K562 (cell line): ENCODE results near the gene PREX1. TPM values are rescaled to one million over a fixed set of nuclear protein-coding genes. Genes with fewer than 3 reads are reported as not detected.

Experiments
- ATAC-seq: fragments of 200-7000 bp; cut with Tn5 transposase; 3 replicates; pipeline ENCODE4 v1.9.1; 2020; ENCODE audit warnings: moderate library complexity
- BruUV-seq: library from RNA; stranded (reverse); fragments of 400-500 nt; replicated peaks from 2 replicates; lab custom pipeline; 2021; lab: Mats Ljungman, UMichigan
- CTCF ChIA-PET: fragments of 300-600 bp; formaldehyde crosslinking; extraction: SDS; loops from one replicate; lab custom pipeline; 2021; ENCODE audit warnings: low intra/inter-chr PET ratio; lab: Yijun Ruan, JAX
- POLR2A ChIA-PET: fragments of 300-600, 350-650 bp; sonication (Branson Sonifier 250); formaldehyde crosslinking; extraction: SDS; loops from one replicate; lab custom pipeline; 2021; ENCODE audit warnings: antibody characterized with exemption, inconsistent platforms; lab: Yijun Ruan, JAX
- DNase-seq, 4 experiments: peaks; one replicate each; pipeline versions ENCODE4 v3.0.0 to v3.0.0-alpha.2; 2011 to 2018; ENCODE audit warnings: low spot score in 3 of 4, mixed read lengths in 3 of 4; ENCODE audit errors: extremely low read depth in 1 of 4
- FAIRE-seq: peaks from 2 replicates; lab custom pipeline; 2011; peaks lifted over from hg19 to GRCh38; lab: Jason Lieb, UNC
- H2AFZ ChIP-seq: 2 replicates; pipeline ENCODE4 v1.6.0; 2011; ENCODE audit warnings: low read depth, low read length, control low read depth, inconsistent platforms
- H3K27ac ChIP-seq: fragments of 200-600 bp; 3 replicates; pipeline ENCODE4 v1.8.0; 2011; ENCODE audit warnings: low read depth, mild to moderate bottlenecking, control low read depth, inconsistent platforms, low read length, moderate library complexity, mixed read lengths; ENCODE audit errors: extremely low read depth
- H3K27me3 ChIP-seq, 2 experiments: fragments of 300-600 bp in 1 of 2; 2 replicates in 1 of 2; 3 replicates in 1 of 2; pipeline versions ENCODE4 v1.6.0 to v1.8.0; 2011; ENCODE audit warnings: inconsistent platforms in 2 of 2, low read length in 2 of 2, mild to moderate bottlenecking in 1 of 2, mixed read lengths in 1 of 2, moderate library complexity in 1 of 2; ENCODE audit not compliant: control insufficient read depth in 2 of 2, insufficient read depth in 2 of 2
- H3K36me3 ChIP-seq: fragments of 300-600 bp; 3 replicates; pipeline ENCODE4 v1.8.0; 2011; ENCODE audit warnings: mild to moderate bottlenecking, low read length, inconsistent platforms; ENCODE audit not compliant: control insufficient read depth, insufficient read depth
- H3K4me1 ChIP-seq, 2 experiments: fragments of 200-600 bp in 1 of 2; replicated peaks in 1 of 2; 2 replicates in 1 of 2; 3 replicates in 1 of 2; pipeline versions ENCODE4 v1.5.1 to v1.8.0; 2011; ENCODE audit warnings: inconsistent platforms in 2 of 2, low read length in 2 of 2, mild to moderate bottlenecking in 1 of 2, mixed read lengths in 1 of 2, moderate library complexity in 1 of 2; ENCODE audit not compliant: control insufficient read depth in 2 of 2, insufficient read depth in 2 of 2
- H3K4me2 ChIP-seq: 2 replicates; pipeline ENCODE4 v1.6.1; 2011; ENCODE audit warnings: low read length, control low read depth, inconsistent platforms, mixed read lengths; ENCODE audit not compliant: insufficient read depth
- H3K4me3 ChIP-seq: fragments of 200-600 bp; sonication (generic), shearing (Covaris generic); 2 replicates; pipeline ENCODE4 v1.5.1; 2016; ENCODE audit warnings: control low read depth, inconsistent platforms
- H3K79me2 ChIP-seq: fragments of 200-600 bp; 3 replicates; pipeline ENCODE4 v1.8.0; 2011; ENCODE audit warnings: low read length, inconsistent platforms; ENCODE audit not compliant: control insufficient read depth, insufficient read depth
- H3K9ac ChIP-seq, 2 experiments: 2 replicates each; pipeline versions ENCODE4 v1.6.0 to v1.6.1; 2011; ENCODE audit warnings: low read depth in 2 of 2, low read length in 2 of 2, control low read depth in 1 of 2, inconsistent platforms in 1 of 2, mild to moderate bottlenecking in 1 of 2, mixed read lengths in 1 of 2; ENCODE audit not compliant: insufficient read depth in 1 of 2
- H3K9me1 ChIP-seq: one replicate; pipeline ENCODE4 v1.6.0; 2011; ENCODE audit warnings: inconsistent platforms, mild to moderate bottlenecking, low read length, moderate library complexity; ENCODE audit not compliant: control insufficient read depth, insufficient read depth
- H3K9me3 ChIP-seq: replicated peaks from 2 replicates; pipeline ENCODE4 v1.5.1; 2011; ENCODE audit warnings: low read depth, low read length, inconsistent platforms; ENCODE audit not compliant: control insufficient read depth, insufficient read depth
- H4K20me1 ChIP-seq: replicated peaks from 2 replicates; pipeline ENCODE4 v1.6.1; 2011; ENCODE audit warnings: low read length, inconsistent platforms, mixed read lengths; ENCODE audit not compliant: control insufficient read depth, insufficient read depth
- KDM1A ChIP-seq, 2 experiments: fragments of 450-650 bp; IDR thresholded peaks; 2 replicates each; pipeline ENCODE4 v1.6.1; 2016; ENCODE audit warnings: mild to moderate bottlenecking in 2 of 2
- MED1 ChIP-seq: sonication (generic); formaldehyde crosslinking; IDR thresholded peaks from 2 replicates; pipeline ENCODE4 v1.8.1; 2023; ENCODE audit warnings: missing genetic modification reagents, borderline replicate concordance
- SMAD3 ChIP-seq: fragments of 450-650 bp; formaldehyde crosslinking; conservative IDR thresholded peaks from 2 replicates; pipeline ENCODE4 v1.4.0; 2020; ENCODE audit warnings: mild to moderate bottlenecking
- SPI1 ChIP-seq: IDR thresholded peaks from 2 replicates; pipeline ENCODE4 v1.6.1; 2011; ENCODE audit warnings: low read depth, low read length, control low read depth, borderline replicate concordance
- TCF7L2 ChIP-seq: fragments of 150-350 bp; IDR thresholded peaks from 2 replicates; pipeline ENCODE4 v1.6.1; 2016; ENCODE audit warnings: low read depth, mild to moderate bottlenecking, low read length, moderate library complexity
- ZBTB11 ChIP-seq, 3 experiments: fragments of 200-800 bp in 1 of 3; fragments of 250-450 bp in 1 of 3; fragments of 450-650 bp in 1 of 3; sonication (Bioruptor Pico) in 1 of 3; sonication (Bioruptor generic) in 1 of 3; formaldehyde crosslinking in 1 of 3; IDR thresholded peaks; 2 replicates each; pipeline versions ENCODE4 v1.6.1 to v1.8.0; 2016 to 2022; ENCODE audit warnings: mild to moderate bottlenecking in 2 of 3, missing genetic modification characterization in 2 of 3, missing compliant biosample characterization in 1 of 3, moderate library complexity in 1 of 3
- ZFP36 ChIP-seq: fragments of 150-350 bp; IDR thresholded peaks from 2 replicates; pipeline ENCODE4 v1.6.1; 2018; ENCODE audit warnings: low read length, low read depth; ENCODE audit not compliant: partially characterized antibody
- ZNF280A ChIP-seq: fragments of 450-650 bp; IDR thresholded peaks from 2 replicates; pipeline ENCODE4 v1.6.1; 2018; ENCODE audit warnings: mild to moderate bottlenecking, low read depth; ENCODE audit not compliant: partially characterized antibody
- ZNF583 ChIP-seq: fragments of 250-450 bp; sonication (Bioruptor Pico); IDR thresholded peaks from 2 replicates; pipeline ENCODE4 v1.4.0; 2020
- WGBS: fragments of 100-300 bp; shearing (Covaris generic); methylation state at CpG from one replicate; pipeline ENCODE4 v1.1.6; 2016; ENCODE audit warnings: low coverage, mixed read lengths; ENCODE audit not compliant: insufficient coverage; ENCODE audit errors: missing lambda C conversion rate; 5-methylcytosine and 5-hydroxymethylcytosine counted together
- in situ Hi-C: fragments of 300-500 bp; cut with MboI; formaldehyde crosslinking; loops from 4 replicates; pipeline ENCODE4 v1.15.0; 2018; ENCODE audit warnings: inconsistent platforms, mixed read lengths
- intact Hi-C: fragments of 100-400 bp; cut with micrococcal nuclease; formaldehyde crosslinking; loops from 2 replicates; pipeline ENCODE4 v1.14.2; 2022
- polyA plus RNA-seq, 8 experiments: library from polyadenylated mRNA; depleted of rRNA in 4 of 8; stranded (reverse) in 5 of 8; unstranded in 3 of 8; fragments of >200 nt; fragmentation: Nextera tagmentation in 2 of 8; fragmentation: Illumina TruSeq in 1 of 8; extraction: Ambion mirVana in 2 of 8; extraction: Trizol in 1 of 8; gene quantifications; 2 replicates each; pipeline versions ENCODE4 v1.2.1 to v1.2.3, GENCODE V29; 2011 to 2014; ENCODE audit warnings: inconsistent platforms in 1 of 8, missing spikeins in 1 of 8
- total RNA-seq, 7 experiments: library from RNA; depleted of rRNA in 6 of 7; stranded (reverse); fragments of >200 nt in 6 of 7; fragmentation: Illumina TruSeq in 2 of 7; extraction: Trizol in 2 of 7; gene quantifications; 2 replicates each; pipeline versions ENCODE4 v1.2.1 to v1.2.3, GENCODE V29; 2011 to 2021; ENCODE audit warnings: low replicate concordance in 1 of 7

PREX1 gene
- total and polyA plus RNA-seq, 9 of the 15 experiments (the other 6 are each of a cell fraction or from before 2014, with no cell fraction given): 0.37 to 10.4 (median 4.8) TPM

DNA sequence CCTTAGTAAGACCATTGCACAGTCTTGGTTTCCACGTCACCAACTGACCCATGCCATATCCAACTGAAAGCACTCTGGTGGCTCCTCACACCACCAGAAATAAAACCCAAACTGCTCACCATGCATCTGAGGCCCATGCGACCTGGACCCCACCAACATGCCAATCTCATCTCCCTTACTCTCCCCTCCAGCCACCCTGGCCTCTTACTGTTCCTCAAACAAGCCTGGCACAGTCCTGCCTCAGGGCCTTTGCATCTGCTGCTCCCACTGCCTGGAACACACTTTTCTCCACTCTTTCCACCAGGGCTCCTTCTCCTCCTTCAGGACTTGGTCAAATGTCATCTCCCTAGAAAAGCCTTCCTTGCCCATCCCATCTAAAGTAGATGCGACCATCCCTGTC is 8.7 kb downstream of the PREX1 start:
- no peak overlapping the region for H3K27ac ChIP-seq
- WGBS: 32% methylated on average over 3 of the region's 3 CpGs
- H3K36me3 ChIP-seq: no peaks in the 10 kb centered on the region
- no peaks in the 10 kb centered on the region for H3K79me2 ChIP-seq
- 0 out of 2 replicates have a peak, but pooled peaks cover 6% of the 10 kb centered on the region for H4K20me1 ChIP-seq
- DNase-seq (no peak), FAIRE-seq (no peak), ATAC-seq (no peak)
- H3K9me1 ChIP-seq: no peaks in the 10 kb centered on the region
- intact Hi-C loops (no loop called here), in situ Hi-C loops (no loop called here)
- peaks cover 3 to 4% of the 10 kb centered on the region in 2 experiments; a peak in 3 of 5 replicates for H3K27me3 ChIP-seq
- POLR2A ChIA-PET: no interaction called here
- H3K4me2 ChIP-seq: no peak overlapping the region
- TF ChIP-seq SMAD3 (CRISPR knock-in tag) (no peak), KDM1A (IDR thresholded peaks at IDR 0.05) (0 out of 4 replicates have a peak, but pooled peaks of 1 of the 2 experiments have one; percentile 12), TCF7L2 (no peak)
- no peaks in the 10 kb centered on the region for H3K9me3 ChIP-seq
- no peak overlapping the region for H3K4me3 ChIP-seq
- H2AFZ ChIP-seq: no peak overlapping the region
- CTCF ChIA-PET: no interaction called here
- no peaks in the 10 kb centered on the region for H3K4me1 ChIP-seq
- H3K9ac ChIP-seq: no peak overlapping the region
- no TSS peak for BruUV-seq

DNA sequence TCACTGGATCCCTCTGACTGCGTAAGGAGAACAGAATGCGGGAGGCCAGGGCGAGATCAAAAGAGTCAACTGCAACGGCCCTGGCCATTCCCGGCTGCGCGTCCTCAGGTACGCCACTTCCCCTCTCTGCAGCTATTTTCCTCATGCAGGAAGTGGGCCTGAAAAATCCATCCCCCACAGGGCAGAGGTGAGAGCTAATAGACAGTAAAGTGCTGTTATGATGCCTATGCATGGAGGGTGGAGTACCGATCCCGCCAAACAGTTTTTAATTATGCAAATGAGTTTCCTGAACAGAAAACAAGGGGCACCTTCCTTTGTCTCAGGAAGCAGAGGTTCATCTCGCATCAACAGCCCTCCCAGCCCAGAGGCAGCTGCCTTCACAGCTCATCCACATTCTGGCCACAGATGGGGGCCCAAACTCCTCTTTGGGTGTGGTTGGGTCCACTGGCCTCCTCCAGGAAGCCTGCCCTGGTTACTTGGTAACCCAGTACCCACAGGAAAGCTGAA is 9.3 kb downstream of the PREX1 start:
- Histone ChIP-seq H3K4me2 (no peak overlapping the region), H3K4me1 (no peaks in the 10 kb centered on the region), H3K27me3 (peaks cover 3 to 8% of the 10 kb centered on the region in 2 experiments; a peak in 3 of 5 replicates), H3K4me3 (no peak overlapping the region), H3K9me3 (no peaks in the 10 kb centered on the region), H3K27ac (no peak overlapping the region), H3K9ac (no peak overlapping the region), H3K36me3 (no peaks in the 10 kb centered on the region), H3K9me1 (no peaks in the 10 kb centered on the region), H2AFZ (no peak overlapping the region), H3K79me2 (no peaks in the 10 kb centered on the region)
- DNase-seq: no peak
- no TSS peak for BruUV-seq
- CTCF ChIA-PET: no interaction called here
- in situ Hi-C loops: no loop called here
- intact Hi-C loops: no loop called here
- no peak for ATAC-seq
- 32% methylated on average over 11 of the region's 11 CpGs for WGBS
- FAIRE-seq: no peak
- TF ChIP-seq MED1 (no peak), ZNF280A (no peak), ZFP36 (peak; percentile 91), SPI1 (0 out of 2 replicates have a peak, but pooled peaks have one; percentile 22), ZNF583 (CRISPR knock-in tag) (no peak), ZBTB11 (CRISPR knock-in tag; IDR thresholded peaks at IDR 0.05) (0 out of 6 replicates have a peak, but pooled peaks of 1 of the 3 experiments have one; percentile 17)
- TF ChIP-seq, all 486 proteins: peak for 3
- 0 out of 2 replicates have a peak, but pooled peaks cover 6% of the 10 kb centered on the region for H4K20me1 ChIP-seq
- POLR2A ChIA-PET: no interaction called here
